Omental fat pad (tissue), 4 donors: ENCODE measurements around the gene TACC2. TPM values are rescaled to one million over a fixed set of nuclear protein-coding genes. Genes with fewer than 3 reads are reported as not detected.

Source experiments
- ATAC-seq: fragments of 150-250 bp; one replicate; pipeline ENCODE4 v1.9.1; 2016; ENCODE audit warnings: mild to moderate bottlenecking, moderate library complexity; ENCODE audit not compliant: low FRiP score
- DNase-seq: peaks from one replicate; pipeline ENCODE4 v3.0.0-alpha.2; 2019; ENCODE audit warnings: low spot score
- total RNA-seq, 4 donors: library from RNA; depleted of rRNA; stranded (reverse); fragments of >200 nt; gene quantifications; one replicate each; pipeline ENCODE4 v1.1.0, GENCODE V29; 2016
- TF ChIP-seq, protein P1 (sequence below), 3 donors: fragments of 450-650 bp; IDR thresholded peaks; one replicate each; pipeline ENCODE4 v1.5.1; 2016 to 2017; ENCODE audit warnings: antibody characterized with exemption in 3 of 3, mild to moderate bottlenecking in 3 of 3, moderate library complexity in 2 of 3

The TACC2 gene
- total RNA-seq, 4 donors from 2014 or later, result 23.8 to 33.6 (median 29.4) TPM

DNA sequence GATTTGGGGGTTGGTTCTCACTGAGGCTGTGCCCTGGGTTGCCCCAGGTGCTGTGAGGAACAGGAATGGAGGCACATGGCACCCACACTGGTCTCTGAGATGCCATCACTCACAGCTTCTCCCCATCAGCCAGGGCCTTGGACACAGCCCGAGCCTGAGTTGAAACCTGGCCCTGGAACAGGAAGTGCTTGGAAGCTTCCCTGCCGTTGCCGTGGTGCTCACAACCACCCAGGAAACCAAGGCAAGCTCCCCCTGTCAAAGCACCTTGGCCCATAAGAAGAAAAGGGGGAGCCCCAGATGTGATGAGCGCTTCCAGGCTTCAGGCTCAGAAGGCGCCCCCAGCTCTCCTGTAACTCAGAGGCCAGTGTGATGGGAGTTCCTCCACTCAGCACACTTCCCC, 282.1 kb downstream of the TACC2 start, which contains the start of gene BTBD16:
Gene BTBD16, plus strand, starts transcription at position 221 of the 400 bp plus-strand sequence. CDS start 3,786 bp downstream, outside the sequence.
- DNase-seq (no peak), ATAC-seq (no peak)
- TF ChIP-seq, protein P1, sequence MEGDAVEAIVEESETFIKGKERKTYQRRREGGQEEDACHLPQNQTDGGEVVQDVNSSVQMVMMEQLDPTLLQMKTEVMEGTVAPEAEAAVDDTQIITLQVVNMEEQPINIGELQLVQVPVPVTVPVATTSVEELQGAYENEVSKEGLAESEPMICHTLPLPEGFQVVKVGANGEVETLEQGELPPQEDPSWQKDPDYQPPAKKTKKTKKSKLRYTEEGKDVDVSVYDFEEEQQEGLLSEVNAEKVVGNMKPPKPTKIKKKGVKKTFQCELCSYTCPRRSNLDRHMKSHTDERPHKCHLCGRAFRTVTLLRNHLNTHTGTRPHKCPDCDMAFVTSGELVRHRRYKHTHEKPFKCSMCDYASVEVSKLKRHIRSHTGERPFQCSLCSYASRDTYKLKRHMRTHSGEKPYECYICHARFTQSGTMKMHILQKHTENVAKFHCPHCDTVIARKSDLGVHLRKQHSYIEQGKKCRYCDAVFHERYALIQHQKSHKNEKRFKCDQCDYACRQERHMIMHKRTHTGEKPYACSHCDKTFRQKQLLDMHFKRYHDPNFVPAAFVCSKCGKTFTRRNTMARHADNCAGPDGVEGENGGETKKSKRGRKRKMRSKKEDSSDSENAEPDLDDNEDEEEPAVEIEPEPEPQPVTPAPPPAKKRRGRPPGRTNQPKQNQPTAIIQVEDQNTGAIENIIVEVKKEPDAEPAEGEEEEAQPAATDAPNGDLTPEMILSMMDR (IDR thresholded peaks at IDR 0.05), result no peak

GRCh38 chr10:122273966-122274545, 285.1 kb downstream of the TACC2 start:
- DNase-seq, result no peak
- ATAC-seq, result no peak
- TF ChIP-seq, protein P1 (IDR thresholded peaks at IDR 0.05), result no peak

DNA sequence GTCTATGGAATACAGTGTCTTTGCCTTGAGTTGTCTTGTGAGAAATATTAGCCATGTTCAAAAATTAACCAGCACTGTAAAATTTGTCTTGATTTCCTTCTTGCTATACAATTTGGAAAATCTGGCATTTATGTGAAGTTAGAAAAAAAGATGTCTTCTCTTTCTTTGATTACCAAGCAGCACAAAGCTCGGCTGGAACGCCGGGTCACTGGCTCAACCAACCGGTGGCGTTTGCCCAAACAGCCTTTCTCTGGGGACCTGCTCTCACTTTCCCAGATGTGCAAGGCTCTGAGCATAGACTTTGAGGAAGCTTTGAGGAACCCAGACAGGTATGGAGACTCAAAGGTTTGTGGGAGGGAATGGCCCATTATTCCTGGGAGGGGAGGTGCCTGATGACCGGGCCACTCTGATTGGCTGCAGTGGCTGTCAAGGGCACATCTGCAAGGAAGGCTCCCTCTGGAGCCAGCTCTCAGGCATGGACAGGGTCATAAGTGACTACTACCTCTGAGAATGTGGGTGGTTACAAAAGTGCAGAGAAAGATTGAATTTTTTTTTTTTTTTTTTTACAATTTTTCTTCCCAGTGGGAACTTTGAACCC, 287.7 kb downstream of the TACC2 start:
- ATAC-seq, result no peak
- no peak for DNase-seq
- TF ChIP-seq, protein P1 (IDR thresholded peaks at IDR 0.05), result no peak

DNA sequence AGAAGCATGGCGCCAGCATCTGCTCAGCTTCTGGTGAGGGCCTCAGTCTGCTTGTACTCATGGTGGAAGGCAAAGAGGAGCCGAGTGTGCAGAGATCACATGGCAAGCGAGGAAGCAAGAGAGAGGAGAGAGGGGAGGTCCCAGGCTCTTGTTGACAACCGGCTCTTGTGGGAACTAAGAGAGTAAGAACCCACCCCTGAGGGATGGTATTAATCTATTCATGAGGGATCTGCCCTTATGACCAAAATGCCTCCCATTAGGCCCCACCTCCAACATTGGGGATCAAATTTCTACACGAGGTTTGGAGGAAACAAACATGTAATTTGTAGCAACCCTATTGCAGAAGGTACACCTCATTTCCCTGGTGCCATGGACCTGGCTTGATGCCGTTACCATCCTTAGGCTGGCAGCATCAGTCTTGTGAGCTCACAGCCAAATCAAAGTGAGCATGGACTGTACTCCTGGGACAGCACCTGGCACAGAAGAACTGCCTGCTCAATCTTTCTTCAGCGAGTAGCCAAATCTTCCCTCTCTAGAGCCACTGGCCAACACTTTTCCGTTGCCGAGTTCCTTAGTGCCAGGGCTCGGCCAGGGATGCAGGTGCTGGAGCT, 288.7 kb downstream of the TACC2 start:
- TF ChIP-seq, protein P1 (IDR thresholded peaks at IDR 0.05), result no peak
- no peak for ATAC-seq
- no peak for DNase-seq

GRCh38 chr10:122279725-122280141, 290.8 kb downstream of the TACC2 start:
- ATAC-seq, result no peak
- TF ChIP-seq, protein P1 (IDR thresholded peaks at IDR 0.05), result no peak
- DNase-seq, result no peak

DNA sequence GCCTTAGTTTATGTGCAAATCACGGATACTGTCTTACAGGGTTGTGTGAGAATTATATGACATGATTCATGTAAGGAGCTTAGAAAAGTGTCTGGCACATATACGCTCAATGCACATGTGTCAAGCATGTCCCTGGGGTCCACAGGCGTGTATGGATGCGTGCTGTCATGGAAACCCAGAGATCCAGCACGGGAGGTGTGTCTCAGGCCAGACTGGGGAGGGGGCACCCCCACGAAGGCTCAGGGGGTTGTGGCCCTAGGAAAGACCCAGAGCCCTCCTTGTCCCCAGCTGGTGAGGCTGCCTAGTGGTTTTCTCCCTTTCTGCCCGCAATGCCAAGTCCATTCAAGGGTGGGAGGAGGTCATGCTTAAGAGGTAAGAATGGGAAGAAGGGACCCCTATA, 291.2 kb downstream of the TACC2 start:
- no peak for DNase-seq
- TF ChIP-seq, protein P1 (IDR thresholded peaks at IDR 0.05), result no peak
- ATAC-seq, result no peak
